ENCODE measurements around the gene NSDHL. TPM values are rescaled to one million over a fixed set of nuclear protein-coding genes. Genes with fewer than 3 reads are reported as not detected.

Gene NSDHL
- total and polyA plus RNA-seq, 8 donors, result 15.0 to 42.5 (median 18.3) TPM

DNA sequence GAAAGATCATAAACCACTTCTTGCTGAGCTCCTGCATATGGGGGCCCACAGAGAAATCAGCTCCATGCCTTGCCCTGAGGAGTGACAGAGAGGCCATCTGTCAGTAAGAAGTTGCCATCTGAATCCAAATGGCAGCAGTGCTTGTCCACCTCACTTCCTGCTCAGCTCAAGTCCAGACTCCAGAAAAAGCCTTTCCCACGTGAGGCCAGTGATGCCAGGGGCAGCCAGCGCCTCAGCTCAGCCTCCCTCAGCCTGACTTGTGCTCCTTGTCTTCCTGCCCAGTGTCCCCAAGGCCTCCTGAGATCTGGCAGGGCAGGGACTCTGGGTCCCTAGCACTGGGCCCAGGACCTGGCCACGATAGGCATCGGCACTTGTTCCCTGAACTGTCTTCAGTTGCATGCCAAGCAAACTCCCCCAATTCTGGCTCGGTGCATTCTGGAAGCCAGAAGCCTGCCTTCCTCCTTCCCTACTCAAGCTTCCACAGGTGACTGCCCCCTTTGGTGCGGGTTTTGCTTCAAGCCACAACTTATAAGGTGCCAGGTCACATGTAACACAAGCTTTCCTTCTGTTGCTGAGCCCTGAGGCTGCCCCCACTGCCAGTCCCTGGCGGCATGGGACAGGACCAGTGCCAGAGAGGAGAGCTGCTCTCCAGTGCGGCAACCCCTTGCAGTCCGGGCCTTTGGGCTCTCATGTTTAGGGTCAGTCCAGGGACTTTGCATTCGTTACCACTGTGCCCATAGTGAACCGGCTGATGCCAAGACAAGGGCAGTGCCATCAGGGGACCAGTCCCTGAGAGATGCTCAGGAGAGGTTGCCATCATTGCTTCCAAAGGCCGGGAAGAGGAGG, 69.2 kb downstream of the NSDHL start:
- intact Hi-C loops (cut with DNase I), result no loop called here
- Histone ChIP-seq H3K4me1 (no peaks in the 10 kb centered on the region), H3K9me3 (no peaks in the 10 kb centered on the region), H3K36me3 (no peaks in the 10 kb centered on the region), H3K4me3 (no peak overlapping the region), H3K27ac (no peak overlapping the region), H3K27me3 (peaks cover 0 to 26% of the 10 kb centered on the region in 2 donors)
- DNase-seq (no peak), ATAC-seq (no peak)
- TF ChIP-seq, protein P1, sequence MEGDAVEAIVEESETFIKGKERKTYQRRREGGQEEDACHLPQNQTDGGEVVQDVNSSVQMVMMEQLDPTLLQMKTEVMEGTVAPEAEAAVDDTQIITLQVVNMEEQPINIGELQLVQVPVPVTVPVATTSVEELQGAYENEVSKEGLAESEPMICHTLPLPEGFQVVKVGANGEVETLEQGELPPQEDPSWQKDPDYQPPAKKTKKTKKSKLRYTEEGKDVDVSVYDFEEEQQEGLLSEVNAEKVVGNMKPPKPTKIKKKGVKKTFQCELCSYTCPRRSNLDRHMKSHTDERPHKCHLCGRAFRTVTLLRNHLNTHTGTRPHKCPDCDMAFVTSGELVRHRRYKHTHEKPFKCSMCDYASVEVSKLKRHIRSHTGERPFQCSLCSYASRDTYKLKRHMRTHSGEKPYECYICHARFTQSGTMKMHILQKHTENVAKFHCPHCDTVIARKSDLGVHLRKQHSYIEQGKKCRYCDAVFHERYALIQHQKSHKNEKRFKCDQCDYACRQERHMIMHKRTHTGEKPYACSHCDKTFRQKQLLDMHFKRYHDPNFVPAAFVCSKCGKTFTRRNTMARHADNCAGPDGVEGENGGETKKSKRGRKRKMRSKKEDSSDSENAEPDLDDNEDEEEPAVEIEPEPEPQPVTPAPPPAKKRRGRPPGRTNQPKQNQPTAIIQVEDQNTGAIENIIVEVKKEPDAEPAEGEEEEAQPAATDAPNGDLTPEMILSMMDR (IDR thresholded peaks at IDR 0.05), result no peak

DNA sequence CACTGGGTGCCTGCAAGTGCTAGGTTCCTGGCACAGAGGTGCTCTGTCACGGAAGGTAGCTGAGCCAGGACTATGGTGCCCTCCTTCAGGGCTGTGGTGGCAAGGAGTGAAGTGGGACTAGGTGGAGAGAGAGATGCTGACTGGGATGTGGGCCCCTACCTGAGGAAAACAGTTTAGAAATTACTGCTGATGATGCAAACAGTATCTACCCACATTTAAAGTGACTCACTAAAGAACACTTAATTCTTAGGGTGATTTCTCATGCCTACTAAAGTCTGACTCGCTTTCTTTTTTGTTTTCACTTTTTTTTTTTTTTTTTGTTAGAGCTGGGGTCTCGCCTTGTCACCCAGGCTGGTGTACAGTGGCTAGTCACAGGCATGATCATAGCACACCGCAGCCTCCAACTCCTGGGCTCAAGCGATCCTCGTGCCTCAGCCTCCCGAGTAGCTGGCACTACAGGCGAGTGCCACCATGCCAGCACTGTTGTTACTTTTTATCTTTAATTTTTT, 70.1 kb downstream of the NSDHL start:
- Histone ChIP-seq H3K27me3 (peaks cover 0 to 26% of the 10 kb centered on the region in 2 donors), H3K4me3 (no peak overlapping the region), H3K4me1 (no peaks in the 10 kb centered on the region), H3K27ac (no peak overlapping the region), H3K36me3 (no peaks in the 10 kb centered on the region), H3K9me3 (no peaks in the 10 kb centered on the region)
- DNase-seq (no peak), ATAC-seq (no peak)
- TF ChIP-seq, protein P1 (IDR thresholded peaks at IDR 0.05), result no peak
- intact Hi-C loops (cut with DNase I), result no loop called here

DNA sequence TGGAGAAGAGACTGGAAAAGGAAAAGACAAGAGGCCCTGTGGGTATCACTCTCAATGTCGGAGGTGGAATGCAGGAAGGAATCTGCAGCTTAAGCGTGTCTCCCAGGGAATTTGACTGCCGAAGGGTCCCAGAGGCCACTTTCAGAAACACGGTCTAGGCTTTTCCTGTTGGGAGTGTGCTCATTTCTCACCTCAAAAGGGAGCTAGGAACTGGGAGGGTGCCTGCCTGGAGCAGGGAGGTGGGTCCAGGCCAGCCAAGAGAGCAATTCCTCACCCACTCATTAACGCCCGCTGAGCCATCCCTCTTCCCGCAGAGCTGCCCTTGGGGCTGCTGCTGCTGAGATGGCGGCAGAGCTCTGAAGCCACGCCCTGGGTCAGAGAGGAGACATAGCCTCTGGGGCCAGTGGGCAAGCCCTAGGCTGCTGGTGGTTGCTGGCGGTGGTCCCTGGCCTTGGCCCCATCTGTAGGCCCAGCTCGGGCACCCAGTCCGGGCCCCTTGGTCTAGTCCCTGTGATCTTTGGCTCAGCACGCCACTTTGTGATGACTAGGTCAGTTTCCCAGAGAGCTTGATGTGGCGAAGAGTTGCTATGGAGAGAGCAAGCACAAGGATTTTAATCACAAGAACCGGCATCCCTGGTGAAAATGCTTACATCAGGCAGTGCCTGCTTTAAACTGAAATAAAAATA, 71.1 kb downstream of the NSDHL start:
- TF ChIP-seq, protein P1 (IDR thresholded peaks at IDR 0.05), result no peak
- Histone ChIP-seq H3K27ac (no peak overlapping the region), H3K4me3 (no peak overlapping the region), H3K9me3 (no peaks in the 10 kb centered on the region), H3K36me3 (no peaks in the 10 kb centered on the region), H3K4me1 (no peaks in the 10 kb centered on the region), H3K27me3 (peaks cover 0 to 24% of the 10 kb centered on the region in 2 donors)
- ATAC-seq (no peak), DNase-seq (no peak)
- intact Hi-C loops (cut with DNase I), result no loop called here

DNA sequence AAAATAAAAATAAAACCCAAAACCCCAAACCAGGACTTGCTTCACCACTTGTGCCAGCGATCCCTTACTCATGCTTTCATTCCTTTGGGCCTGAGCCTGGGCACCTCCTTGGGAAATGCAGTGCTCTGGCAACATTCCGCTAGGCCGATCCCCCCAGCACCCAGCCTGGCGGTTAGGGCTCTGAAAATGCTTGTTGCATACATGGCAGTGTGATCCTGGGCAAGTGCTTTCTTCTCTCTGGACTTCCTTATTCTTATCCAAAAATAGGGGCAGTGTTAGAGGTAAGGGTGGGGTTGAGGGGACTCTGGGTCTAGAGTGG, 71.6 kb downstream of the NSDHL start:
- ATAC-seq, result no peak

More for the DNA sequence above, 71.6 kb downstream of the NSDHL start:
- intact Hi-C loops (cut with DNase I), result no loop called here
- H3K9me3 ChIP-seq, result no peaks in the 10 kb centered on the region
- H3K27ac ChIP-seq, result no peak overlapping the region
- H3K36me3 ChIP-seq, result no peaks in the 10 kb centered on the region
- H3K4me3 ChIP-seq, result no peak overlapping the region
- no peak for DNase-seq
- TF ChIP-seq, protein P1 (IDR thresholded peaks at IDR 0.05), result no peak
- H3K4me1 ChIP-seq, result no peaks in the 10 kb centered on the region
- peaks cover 0 to 19% of the 10 kb centered on the region in 2 donors for H3K27me3 ChIP-seq
